Left lung (tissue), 10 donors: ENCODE measurements around the gene TAGAP. TPM values are rescaled to one million over a fixed set of nuclear protein-coding genes. Genes with fewer than 3 reads are reported as not detected.
"Not testable (repeated sequence)": the region's sequence is repeated elsewhere in the genome, so short reads cannot be mapped to it uniquely, and the experiment has no call there.

Source experiments
- ATAC-seq: fragments of 200-7000 bp; cut with Tn5 transposase; one replicate; pipeline ENCODE4 v1.9.1; 2020; ENCODE audit warnings: moderate library complexity
- DNase-seq, 4 donors: peaks; one replicate each; pipeline ENCODE4 v3.0.0-alpha.2; 2013 to 2020
- H3K27ac ChIP-seq, 2 donors: fragments of 200-600 bp; sonication (generic) in 1 of 2; one replicate each; pipeline versions ENCODE4 v1.5.0 to v1.8.0; 2020 to 2021
- H3K27me3 ChIP-seq, 2 donors: fragments of 200-600 bp; sonication (generic) in 1 of 2; one replicate each; pipeline versions ENCODE4 v1.5.0 to v1.8.0; 2020 to 2021
- H3K36me3 ChIP-seq, 2 donors: fragments of 200-600 bp; sonication (generic) in 1 of 2; one replicate each; pipeline versions ENCODE4 v1.5.0 to v1.8.0; 2020 to 2021
- H3K4me1 ChIP-seq, 2 donors: fragments of 200-600 bp; one replicate each; pipeline ENCODE4 v1.8.0; 2021
- H3K4me3 ChIP-seq, 2 donors: fragments of 200-600 bp; sonication (generic) in 1 of 2; one replicate each; pipeline versions ENCODE4 v1.5.0 to v1.8.0; 2020 to 2021; ENCODE audit warnings: mild to moderate bottlenecking in 1 of 2
- H3K9me3 ChIP-seq, 2 donors: fragments of 200-600 bp; sonication (generic) in 1 of 2; one replicate each; pipeline versions ENCODE4 v1.5.0 to v1.8.0; 2020 to 2021
- CTCF ChIP-seq, 2 donors: fragments of 200-600 bp; sonication (generic) in 1 of 2; IDR thresholded peaks; one replicate each; pipeline versions ENCODE4 v1.5.0 to v1.8.0; 2021; ENCODE audit warnings: antibody characterized with exemption in 2 of 2
- intact Hi-C, 2 donors: fragments of 100-400 bp; cut with DNase I; formaldehyde crosslinking; loops; one replicate each; pipeline versions ENCODE4 v1.11.2 to v1.14.2; 2022
- polyA plus RNA-seq, 6 donors: library from polyadenylated mRNA; unstranded; fragments of 120-200 nt; gene quantifications; one replicate each; pipeline ENCODE4 v1.2.1, GENCODE V29; 2013; ENCODE audit not compliant: insufficient read length in 6 of 6
- total RNA-seq, 2 donors: library from RNA; stranded (reverse); fragmentation: NEBNext Ultra II Directional; extraction: Animal tissue kit (Norgen Biotek cat#: 25700); gene quantifications; one replicate each; pipeline ENCODE4 v1.2.1, GENCODE V29; 2021
- donor health status: DM: no; HTN: yes; CAD: no.
- donor health status: DM: no; HTN: no; CAD: no.

Gene TAGAP
- total and polyA plus RNA-seq, 8 donors = 1.3 to 15.1 (median 1.7) TPM

DNA sequence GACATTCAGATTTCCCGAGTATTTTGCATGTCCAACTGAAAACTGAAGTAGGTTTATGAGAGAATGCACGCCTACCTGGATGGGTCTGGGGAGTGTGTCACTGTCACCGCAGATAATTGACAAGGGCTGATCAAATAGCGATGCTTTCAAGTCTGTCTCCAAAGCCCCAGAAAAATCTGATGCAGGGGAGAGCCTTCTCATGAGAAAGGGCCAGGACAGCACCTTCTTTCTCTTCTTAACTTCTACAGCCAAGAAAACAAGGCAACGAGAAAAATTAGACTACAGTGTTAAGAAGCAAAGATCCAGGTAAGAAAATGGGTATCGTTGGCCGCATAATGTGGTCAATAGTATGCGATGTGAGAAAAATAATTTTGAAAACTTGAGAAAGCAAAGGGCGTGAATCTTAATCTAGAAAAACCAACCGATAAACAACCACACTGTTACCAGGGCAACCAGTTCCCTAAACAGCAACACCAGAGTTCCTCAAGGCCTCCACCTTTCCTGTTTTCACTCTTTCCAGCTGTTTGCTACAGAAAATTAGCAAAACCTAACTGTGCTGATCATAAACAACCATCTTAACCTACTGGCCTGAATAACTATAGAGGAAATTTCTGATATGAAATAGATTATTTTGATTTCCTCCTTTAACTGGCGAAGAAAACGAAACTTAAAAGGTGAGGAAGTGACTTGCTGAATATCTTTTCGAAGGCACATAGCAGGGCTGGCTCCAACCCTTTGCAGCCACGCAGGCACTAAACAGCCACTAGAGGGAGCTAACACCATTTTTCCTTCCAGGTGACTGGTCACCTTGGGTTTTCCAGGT is 2.6 kb downstream of the TAGAP start:
- H3K27ac ChIP-seq = peak overlapping the region; percentile 55 to 96
- H3K4me1 ChIP-seq = peaks cover 4 to 58% of the 10 kb centered on the region in 2 donors
- peak overlapping the region; percentile 7 to 50 for H3K4me3 ChIP-seq
- intact Hi-C loops = loop anchor here in 1 of 2 donors (5.0 kb wide), 1 partner anchor 60 kb away; no protein-coding TSS in a partner anchor
- H3K36me3 ChIP-seq = peaks cover 0 to 30% of the 10 kb centered on the region in 2 donors
- peak; percentile 43 to 76 (median 70) for DNase-seq
- ATAC-seq = peak; percentile 87
- H3K27me3 ChIP-seq = no peaks in the 10 kb centered on the region
- TF ChIP-seq CTCF (IDR thresholded peaks at IDR 0.05) = peak; percentile 96 to 99
- H3K9me3 ChIP-seq = no peaks in the 10 kb centered on the region

DNA sequence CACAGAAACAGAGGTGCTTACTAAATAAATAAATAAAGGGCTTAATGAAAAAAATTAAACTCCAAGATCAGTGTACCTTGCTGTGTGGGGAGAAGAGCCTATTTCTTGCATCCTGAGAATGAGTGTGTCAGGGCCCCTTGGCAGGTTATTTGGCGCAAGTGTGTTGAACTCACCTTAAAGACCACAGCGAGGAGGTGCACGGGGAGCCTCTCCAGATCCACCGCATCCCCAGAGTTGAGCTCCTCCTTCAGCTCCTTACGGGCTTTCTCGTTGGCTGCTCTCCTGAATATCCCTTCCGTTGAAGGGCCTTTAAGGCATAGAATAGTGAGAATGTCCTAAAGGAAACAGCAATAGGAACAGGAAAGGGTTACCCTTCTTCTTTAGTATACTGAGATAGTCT is 3.6 kb downstream of the TAGAP start:
- no peaks in the 10 kb centered on the region for H3K9me3 ChIP-seq
- intact Hi-C loops = loop anchor here in 1 of 2 donors (5.0 kb wide), 1 partner anchor 61 kb away; no protein-coding TSS in a partner anchor
- ATAC-seq = no peak
- peaks cover 0 to 40% of the 10 kb centered on the region in 2 donors for H3K36me3 ChIP-seq
- no peak for TF ChIP-seq CTCF (IDR thresholded peaks at IDR 0.05)
- peaks cover 4 to 67% of the 10 kb centered on the region in 2 donors for H3K4me1 ChIP-seq
- peak overlapping the region in 1 of 2 donors; percentile 50 for H3K4me3 ChIP-seq
- peak overlapping the region; percentile 1 to 96 for H3K27ac ChIP-seq
- no peaks in the 10 kb centered on the region for H3K27me3 ChIP-seq
- no peak for DNase-seq

DNA sequence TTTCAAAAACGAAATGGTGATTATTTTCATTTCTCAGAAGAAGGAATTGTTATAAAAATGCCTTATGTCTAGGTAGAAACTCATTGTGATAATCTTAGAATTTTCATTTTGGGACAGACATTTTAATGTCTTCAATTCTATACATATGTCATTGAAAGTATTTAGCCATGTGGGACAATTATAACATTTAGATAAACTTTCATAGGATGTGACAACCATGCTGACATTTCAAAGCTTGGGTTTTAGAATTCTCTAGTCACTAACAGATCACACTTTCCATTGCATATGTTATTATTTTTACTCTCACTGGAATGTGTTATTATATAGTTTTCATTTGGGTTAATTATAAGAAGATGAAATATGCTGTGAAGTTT is 4.9 kb downstream of the TAGAP start:
- no peak for TF ChIP-seq CTCF (IDR thresholded peaks at IDR 0.05)
- Histone ChIP-seq H3K27me3 (no peaks in the 10 kb centered on the region), H3K27ac (peak overlapping the region; percentile 74 to 96), H3K36me3 (peaks cover 0 to 52% of the 10 kb centered on the region in 2 donors), H3K9me3 (no peaks in the 10 kb centered on the region), H3K4me3 (peak overlapping the region in 1 of 2 donors; percentile 0), H3K4me1 (peaks cover 4 to 67% of the 10 kb centered on the region in 2 donors)
- DNase-seq (no peak), ATAC-seq (no peak)
- intact Hi-C loops = loop anchor here in 1 of 2 donors (5.0 kb wide), 1 partner anchor 62 kb away; no protein-coding TSS in a partner anchor

- Histone ChIP-seq H3K36me3 (peaks cover 0 to 56% of the 10 kb centered on the region in 2 donors), H3K27ac (peak overlapping the region; percentile 74 to 96), H3K4me1 (peaks cover 4 to 67% of the 10 kb centered on the region in 2 donors), H3K27me3 (no peaks in the 10 kb centered on the region), H3K4me3 (peak overlapping the region in 1 of 2 donors; percentile 0), H3K9me3 (no peaks in the 10 kb centered on the region)
- DNase-seq (no peak), ATAC-seq (peak; percentile 45)
- intact Hi-C loops = no loop called here
- TF ChIP-seq CTCF (IDR thresholded peaks at IDR 0.05) = no peak
Measured at GRCh38 chr6:159038914-159039884, 5.6 kb downstream of the TAGAP start.

DNA sequence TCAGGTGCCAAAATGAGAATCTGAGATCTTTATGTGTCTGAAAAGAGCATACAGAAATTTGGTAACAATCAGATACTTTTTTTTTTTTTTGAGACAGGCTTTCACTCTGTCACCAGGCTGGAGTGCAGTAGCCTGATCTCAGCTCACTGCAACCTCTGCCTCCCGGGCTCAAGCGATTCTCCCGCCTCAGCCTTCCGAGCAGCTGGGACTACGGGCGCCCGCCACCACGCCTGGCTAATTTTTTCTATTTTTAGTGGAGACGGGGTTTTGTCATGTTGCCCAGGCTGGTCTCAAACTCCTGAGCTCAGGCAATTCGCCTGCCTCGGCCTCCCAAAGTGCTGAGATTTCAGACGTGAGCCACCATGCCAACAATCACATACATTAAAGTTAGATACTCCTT is 6.5 kb downstream of the TAGAP start:
- peaks cover 0 to 56% of the 10 kb centered on the region in 2 donors for H3K36me3 ChIP-seq
- H3K27ac ChIP-seq = peak overlapping the region; percentile 74 to 96
- DNase-seq = peak in 1 of 4 donors; percentile 71
- H3K27me3 ChIP-seq, intact Hi-C loops, ATAC-seq, H3K4me3 ChIP-seq, H3K9me3 ChIP-seq: not testable (repeated sequence)
- peaks cover 4 to 74% of the 10 kb centered on the region in 2 donors for H3K4me1 ChIP-seq
